SU-DHL-6 (cell line): Measurements from ENCODE around the gene EXOSC3.

Source experiments
- H2AFZ ChIP-seq: fragments of 200-600 bp; sonication (generic); 2 replicates; pipeline ENCODE4 v1.6.1; 2014; ENCODE audit warnings: low read depth, mild to moderate bottlenecking, moderate library complexity, mixed read lengths, antibody characterized with exemption, low read length; ENCODE audit not compliant: severe bottlenecking
- H3F3A ChIP-seq: fragments of 200-600 bp; shearing (Covaris generic); 2 replicates; pipeline ENCODE4 v1.6.0; 2016; ENCODE audit warnings: antibody characterized with exemption, mild to moderate bottlenecking; ENCODE audit not compliant: insufficient read depth
- H3K27ac ChIP-seq: fragments of 200-600 bp; sonication (generic); 2 replicates; pipeline ENCODE4 v1.5.1; 2016; ENCODE audit warnings: low read depth, mild to moderate bottlenecking, low read length, moderate library complexity, mixed read lengths
- H3K27me3 ChIP-seq: fragments of 200-600 bp; sonication (generic), shearing (Covaris generic); 2 replicates; pipeline ENCODE4 v1.6.0; 2014; ENCODE audit warnings: mild to moderate bottlenecking, low read length
- H3K36me3 ChIP-seq: fragments of 200-600 bp; sonication (generic); 2 replicates; pipeline ENCODE4 v1.6.1; 2014; ENCODE audit warnings: mild to moderate bottlenecking, low read length, mixed read lengths
- H3K4me2 ChIP-seq: fragments of 300-600, 200-600 bp; shearing (Covaris generic), sonication (generic); 2 replicates; pipeline ENCODE4 v1.6.0; 2014; ENCODE audit warnings: low read length, low read depth, mild to moderate bottlenecking; ENCODE audit not compliant: poor library complexity, severe bottlenecking
- H3K4me3 ChIP-seq: fragments of 200-600 bp; sonication (generic); 2 replicates; pipeline ENCODE4 v1.5.1; 2014; ENCODE audit warnings: antibody characterized with exemption, low read length, mild to moderate bottlenecking, mixed read lengths; ENCODE audit not compliant: insufficient read depth, poor library complexity, severe bottlenecking
- H3K79me2 ChIP-seq: fragments of 200-600 bp; sonication (generic); 2 replicates; pipeline ENCODE4 v1.6.1; 2014; ENCODE audit warnings: mild to moderate bottlenecking, low read length, moderate library complexity; ENCODE audit not compliant: insufficient read depth
- H3K9ac ChIP-seq: fragments of 200-600 bp; sonication (generic); 2 replicates; pipeline ENCODE4 v1.7.0; 2014; ENCODE audit warnings: mild to moderate bottlenecking, low read length
- H3K9me2 ChIP-seq: fragments of 200-600 bp; sonication (generic); replicated peaks from 2 replicates; pipeline ENCODE4 v1.6.1; 2014; ENCODE audit warnings: low read length; ENCODE audit not compliant: insufficient read depth
- H3K9me3 ChIP-seq: fragments of 200-600 bp; sonication (generic); 2 replicates; pipeline ENCODE4 v1.6.1; 2014; ENCODE audit warnings: low read length, mixed read lengths; ENCODE audit not compliant: insufficient read depth
- H4K20me1 ChIP-seq: fragments of 200-600 bp; sonication (generic); 2 replicates; pipeline ENCODE4 v1.6.1; 2014; ENCODE audit warnings: low read depth, mild to moderate bottlenecking, antibody characterized with exemption, low read length, moderate library complexity, mixed read lengths
- CTCF ChIP-seq: fragments of 200-600 bp; sonication (generic); IDR thresholded peaks from one replicate; pipeline ENCODE4 v1.5.1; 2017; ENCODE audit warnings: antibody characterized with exemption, mild to moderate bottlenecking, low read length, moderate library complexity; ENCODE audit not compliant: insufficient read depth, poor library complexity, severe bottlenecking
- EZH2phosphoT487 ChIP-seq: fragments of 200-600 bp; sonication (generic), shearing (Covaris generic); conservative IDR thresholded peaks from 2 replicates; pipeline ENCODE4 v1.6.1; 2018; ENCODE audit warnings: mild to moderate bottlenecking, antibody characterized with exemption, low read length, moderate library complexity, mixed read lengths

Gene EXOSC3

GRCh38 chr9:37796232-37796631, 11.4 kb upstream of the EXOSC3 start:
- H3K4me2 ChIP-seq = no peak overlapping the region
- H3K9ac ChIP-seq = no peak overlapping the region
- peaks cover 5% of the 10 kb centered on the region; the same call in 1 of the 2 replicates for H3K79me2 ChIP-seq
- no peaks in the 10 kb centered on the region for H3K36me3 ChIP-seq
- H4K20me1 ChIP-seq = no peaks in the 10 kb centered on the region
- H2AFZ ChIP-seq = no peak overlapping the region
- H3K27ac ChIP-seq = no peak overlapping the region
- no peak overlapping the region for H3K4me3 ChIP-seq
- H3K27me3 ChIP-seq = no peaks in the 10 kb centered on the region
- no peaks in the 10 kb centered on the region for H3K9me2 ChIP-seq
- H3K9me3 ChIP-seq = no peaks in the 10 kb centered on the region
- TF ChIP-seq CTCF (no peak), EZH2phosphoT487 (no peak)
- H3F3A ChIP-seq = no peaks in the 10 kb centered on the region

GRCh38 chr9:37792122-37792521, 7.3 kb upstream of the EXOSC3 start:
- no peak for TF ChIP-seq EZH2phosphoT487
- no peak for TF ChIP-seq CTCF
- Histone ChIP-seq H3K27ac (no peak overlapping the region), H3K4me3 (no peak overlapping the region), H3K9ac (no peak overlapping the region), H3K79me2 (no peaks in the 10 kb centered on the region), H3K36me3 (no peaks in the 10 kb centered on the region), H2AFZ (no peak overlapping the region), H4K20me1 (no peaks in the 10 kb centered on the region), H3K27me3 (no peaks in the 10 kb centered on the region), H3F3A (no peaks in the 10 kb centered on the region), H3K9me2 (no peaks in the 10 kb centered on the region), H3K9me3 (no peaks in the 10 kb centered on the region), H3K4me2 (no peak overlapping the region)

GRCh38 chr9:37790096-37790495, 5.2 kb upstream of the EXOSC3 start:
- Histone ChIP-seq H3F3A (0 out of 2 replicates have a peak, but pooled peaks cover 4% of the 10 kb centered on the region), H3K27me3 (no peaks in the 10 kb centered on the region), H3K9me2 (no peaks in the 10 kb centered on the region), H3K4me2 (no peak overlapping the region), H4K20me1 (no peaks in the 10 kb centered on the region), H3K79me2 (no peaks in the 10 kb centered on the region), H3K9me3 (no peaks in the 10 kb centered on the region), H3K4me3 (no peak overlapping the region), H3K9ac (no peak overlapping the region), H3K36me3 (no peaks in the 10 kb centered on the region), H3K27ac (no peak overlapping the region), H2AFZ (no peak overlapping the region)
- TF ChIP-seq CTCF = no peak
- no peak for TF ChIP-seq EZH2phosphoT487
